Psoas muscle (tissue), 8 donors: Measurements from ENCODE around the gene ZFY. TPM values are rescaled to one million over a fixed set of nuclear protein-coding genes. Genes with fewer than 3 reads are reported as not detected.

Experiments
- ATAC-seq, 4 donors: fragments of 200-7000 bp; cut with Tn5 transposase; one replicate each; pipeline ENCODE4 v1.9.1; 2020; ENCODE audit warnings: moderate library complexity in 3 of 4, mild to moderate bottlenecking in 2 of 4
- DNase-seq, 2 donors: peaks; one replicate each; pipeline ENCODE4 v3.0.0-alpha.2; 2020
- H3K27ac ChIP-seq: fragments of 200-600 bp; one replicate; pipeline ENCODE4 v1.8.0; 2022
- H3K27me3 ChIP-seq, 3 donors: fragments of 200-600 bp in 1 of 3; one replicate each; pipeline versions ENCODE4 v1.6.1 to v1.8.0; 2013 to 2022; ENCODE audit warnings: low read length in 2 of 3, mild to moderate bottlenecking in 2 of 3, moderate library complexity in 1 of 3; ENCODE audit not compliant: insufficient read depth in 3 of 3
- H3K36me3 ChIP-seq, 2 donors: fragments of 200-600 bp in 1 of 2; one replicate each; pipeline versions ENCODE4 v1.6.1 to v1.8.0; 2013 to 2022; ENCODE audit warnings: low read depth in 1 of 2, mild to moderate bottlenecking in 1 of 2, moderate library complexity in 1 of 2; ENCODE audit not compliant: insufficient read depth in 1 of 2
- H3K4me1 ChIP-seq: fragments of 200-600 bp; one replicate; pipeline ENCODE4 v1.8.0; 2022
- H3K4me3 ChIP-seq: fragments of 200-600 bp; one replicate; pipeline ENCODE4 v1.8.0; 2022; ENCODE audit warnings: mild to moderate bottlenecking
- H3K9me3 ChIP-seq: fragments of 200-600 bp; one replicate; pipeline ENCODE4 v1.8.0; 2022
- CTCF ChIP-seq: fragments of 200-600 bp; IDR thresholded peaks from one replicate; pipeline ENCODE4 v1.8.0; 2022; ENCODE audit warnings: antibody characterized with exemption
- WGBS, 3 donors: extraction: QIAGEN DNeasy Blood & Tissue Kit; methylation state at CpG; one replicate each; pipeline versions ENCODE4 v1.1.6 to v1.1.7; 2013; 5-methylcytosine and 5-hydroxymethylcytosine counted together
- intact Hi-C, 2 donors: fragments of 100-400 bp; cut with DNase I; formaldehyde crosslinking; loops; one replicate each; pipeline versions ENCODE4 v1.11.0 to v1.14.2; 2022
- polyA plus RNA-seq, 3 donors: library from polyadenylated mRNA; stranded (reverse); fragments of 200-250 nt; gene quantifications; one replicate each; pipeline ENCODE4 v1.2.3, GENCODE V29; 2013
- total RNA-seq, 4 donors: library from RNA; stranded (reverse); fragmentation: NEBNext Ultra II Directional in 2 of 4; extraction: Animal tissue kit (Norgen Biotek cat#: 25700) in 2 of 4; gene quantifications; one replicate each; pipeline versions ENCODE4 v1.2.1 to v1.2.4, GENCODE V29; 2021 to 2023
- donor health status: healthy with polysubstance abuse.
- donor health status: DM: no; HTN: no; CAD: no; lungs with moderate emphysema.
- donor health status: Bipolar disorder and iron deficiency.
- donor health status: healthy.
- donor health status: DM: yes; HTN: yes; CAD: no.
- donor health status: DM: no; HTN: no; CAD: no.
- donor health status: DM: no; HTN: no; CAD: no.
- donor health status: DM: yes; HTN: yes; CAD: no.

Gene ZFY
- total and polyA plus RNA-seq, 7 donors = 3.4 to 8.4 TPM; not detected in 5

- Histone ChIP-seq H3K36me3 (no peaks in the 10 kb centered on the region), H3K4me1 (no peaks in the 10 kb centered on the region), H3K4me3 (no peak overlapping the region), H3K27me3 (no peaks in the 10 kb centered on the region), H3K27ac (no peak overlapping the region), H3K9me3 (no peaks in the 10 kb centered on the region)
- DNase-seq (no peak), ATAC-seq (no peak)
- WGBS, 3 donors = 0 to 1% methylated on average over 28 to 63 of the region's 63 CpGs; no CpG with 5 or more reads in 1 of the 3 donors
- intact Hi-C loops = no loop called here
- TF ChIP-seq CTCF = no peak
Measured at GRCh38 chrY:2935716-2936435, 695 bp downstream of the ZFY start.

- Histone ChIP-seq H3K4me1 (no peaks in the 10 kb centered on the region), H3K9me3 (no peaks in the 10 kb centered on the region), H3K4me3 (no peak overlapping the region), H3K27me3 (no peaks in the 10 kb centered on the region), H3K36me3 (no peaks in the 10 kb centered on the region), H3K27ac (no peak overlapping the region)
- intact Hi-C loops = no loop called here
- TF ChIP-seq CTCF = no peak
- DNase-seq = no peak
- WGBS, 3 donors = 0 to 1% methylated on average over 6 of the region's 6 CpGs; no CpG with 5 or more reads in 1 of the 3 donors
- ATAC-seq = no peak
Measured at GRCh38 chrY:2936436-2936750, 1.2 kb downstream of the ZFY start.

- H3K4me3 ChIP-seq = no peak overlapping the region
- DNase-seq (no peak), ATAC-seq (no peak)
- intact Hi-C loops = no loop called here
- 55 to 72% methylated on average over 19 of the region's 19 CpGs; no CpG with 5 or more reads in 1 of the 3 donors for WGBS, 3 donors
- TF ChIP-seq CTCF = no peak
- no peak overlapping the region for H3K27ac ChIP-seq
- no peaks in the 10 kb centered on the region for H3K27me3 ChIP-seq
- H3K4me1 ChIP-seq = no peaks in the 10 kb centered on the region
- H3K9me3 ChIP-seq = no peaks in the 10 kb centered on the region
- no peaks in the 10 kb centered on the region for H3K36me3 ChIP-seq
Measured at GRCh38 chrY:2937149-2937548, 2.0 kb downstream of the ZFY start.

GRCh38 chrY:2949590-2950252, 14.5 kb downstream of the ZFY start:
- no peak for TF ChIP-seq CTCF
- DNase-seq (no peak), ATAC-seq (no peak)
- 85 to 95% methylated on average over 7 of the region's 7 CpGs; no CpG with 5 or more reads in 1 of the 3 donors for WGBS, 3 donors
- Histone ChIP-seq H3K4me3 (no peak overlapping the region), H3K4me1 (no peaks in the 10 kb centered on the region), H3K9me3 (no peaks in the 10 kb centered on the region), H3K27me3 (no peaks in the 10 kb centered on the region), H3K36me3 (no peaks in the 10 kb centered on the region), H3K27ac (no peak overlapping the region)
- intact Hi-C loops = no loop called here
